ENCODE results near the gene ALAD. TPM values are rescaled to one million over a fixed set of nuclear protein-coding genes. Genes with fewer than 3 reads are reported as not detected.

ALAD gene
- total RNA-seq, 1 donor from 2014 or later: 12.0 TPM

DNA sequence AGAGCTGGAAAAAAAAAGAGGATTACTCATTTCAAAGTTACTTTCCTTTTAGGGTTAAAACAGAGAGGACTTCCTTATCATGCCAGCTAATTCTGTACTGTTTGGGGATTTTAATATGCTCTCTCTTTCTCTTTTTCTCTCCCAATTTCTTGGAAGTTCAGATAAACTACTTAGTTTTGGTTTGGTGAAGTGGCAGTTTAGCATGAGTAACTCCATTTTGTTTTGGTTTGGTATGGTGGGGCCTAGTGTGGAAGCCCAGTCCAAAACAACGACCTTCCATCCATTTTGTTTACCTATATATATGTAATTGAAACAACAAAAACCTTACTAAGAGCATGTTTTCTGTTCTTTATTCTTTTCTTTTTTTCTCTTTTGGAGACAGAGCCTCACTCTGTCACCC is 55.4 kb downstream of the ALAD start:
- DNase-seq: no peak

DNA sequence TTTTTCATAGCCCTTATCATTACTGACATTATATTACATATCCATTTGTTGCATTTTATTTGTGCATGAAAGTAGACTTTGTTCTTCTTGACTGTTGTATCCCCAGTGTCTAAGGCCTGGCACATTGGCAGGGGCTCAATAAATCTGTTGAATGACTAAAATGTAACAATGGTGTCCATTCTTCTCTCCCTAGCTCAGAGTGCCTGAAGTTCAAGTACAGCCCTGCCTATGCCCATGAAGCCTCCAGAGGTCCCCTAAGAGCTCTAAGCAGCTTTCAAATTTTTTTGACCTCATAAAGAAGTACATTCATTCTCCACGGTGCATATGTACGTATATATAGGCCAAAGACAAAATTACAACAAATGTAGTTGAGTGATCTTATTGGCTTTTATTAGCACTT is 55.9 kb downstream of the ALAD start:
- no peak for DNase-seq

DNA sequence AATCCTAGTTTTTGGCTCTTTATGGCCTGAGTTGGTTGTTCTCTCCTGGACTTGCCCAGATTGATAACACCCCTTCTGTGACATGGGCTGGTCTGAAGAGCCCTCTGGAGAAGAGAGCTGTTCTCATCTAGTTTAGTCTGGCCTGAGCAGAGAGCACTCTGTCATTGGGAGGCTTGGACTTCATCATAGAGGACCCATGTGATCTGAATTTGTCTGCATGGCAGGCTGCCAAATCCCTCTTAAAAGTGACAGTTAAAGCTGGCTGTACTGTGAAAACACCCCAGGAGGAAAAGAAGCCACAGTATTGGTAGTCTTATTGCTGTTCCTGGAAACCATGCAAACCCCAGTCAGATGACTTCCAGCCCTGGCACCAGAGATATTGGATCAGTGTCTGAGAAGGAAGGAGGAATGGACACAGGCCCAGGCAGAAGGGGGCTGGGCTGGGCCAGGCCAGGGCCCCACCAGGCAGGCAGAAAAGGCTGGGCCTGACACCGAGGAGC is 57.3 kb downstream of the ALAD start:
- DNase-seq: peak; percentile 84

DNA sequence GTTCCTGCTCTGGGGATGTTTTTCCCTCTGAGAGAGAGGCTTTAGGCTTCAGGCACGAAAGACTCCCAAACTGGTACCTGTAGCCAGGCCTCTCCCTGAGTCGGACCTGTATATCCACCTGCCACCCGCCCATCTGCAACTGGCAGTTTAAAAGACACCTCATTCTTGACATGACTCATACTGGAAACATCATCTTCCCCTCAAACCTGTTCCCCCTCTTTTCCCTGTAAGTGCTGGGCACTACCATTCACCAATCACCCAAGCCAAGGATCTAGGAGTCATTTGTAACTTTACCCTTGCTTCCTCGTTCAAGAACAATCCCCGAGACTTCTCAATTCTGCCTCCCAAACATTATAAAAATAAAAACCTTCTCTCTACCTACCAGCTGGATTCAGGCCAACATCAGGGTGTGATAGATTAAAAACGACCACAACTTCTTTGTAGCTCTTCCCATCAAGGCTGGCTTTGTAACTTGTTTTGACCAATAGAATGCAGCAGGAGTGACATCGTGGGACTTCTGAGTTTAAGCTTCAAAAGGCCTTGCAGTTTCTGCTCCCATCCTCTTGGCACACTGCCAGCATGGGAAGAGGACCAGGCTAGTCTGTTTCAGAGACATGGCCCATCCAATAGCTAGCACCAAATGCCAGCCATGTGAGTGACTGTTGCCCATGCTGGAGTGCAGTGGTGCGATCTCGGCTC is 59.2 kb downstream of the ALAD start:
- DNase-seq: no peak

DNA sequence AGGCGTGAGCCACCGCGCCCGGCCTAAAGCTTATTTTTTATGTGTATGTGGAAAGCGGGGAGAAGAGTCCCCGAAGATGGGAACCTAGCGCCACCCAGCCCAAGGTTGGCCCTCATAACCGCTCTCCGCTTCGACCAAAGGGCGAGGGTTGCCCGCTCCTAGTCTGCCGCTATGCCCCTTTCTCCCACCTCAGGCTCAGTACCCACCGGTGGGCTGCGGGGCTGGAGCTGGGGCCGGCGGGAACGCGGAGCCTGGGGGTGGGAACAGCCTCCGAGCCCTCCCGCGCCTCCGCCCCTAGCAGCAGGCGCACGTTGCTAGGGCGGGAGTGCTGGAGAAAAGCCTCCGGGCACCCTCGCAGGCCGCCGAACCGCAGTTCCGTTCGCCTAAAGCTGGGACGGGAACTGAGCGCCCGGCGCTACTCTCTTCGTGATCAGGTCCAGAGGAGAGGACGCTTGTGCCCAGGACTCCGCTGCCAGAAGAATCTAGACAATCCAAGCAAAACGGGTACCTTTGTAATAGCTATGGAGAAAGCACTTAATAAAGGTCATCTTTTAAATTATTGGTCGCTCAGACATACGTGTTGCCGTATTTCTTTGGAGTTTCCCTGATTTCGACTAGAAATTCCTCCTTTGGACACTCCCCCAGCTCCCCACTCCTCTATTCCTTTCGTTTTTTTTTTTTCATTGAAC is 60.9 kb downstream of the ALAD start, which contains the start of gene WDR31:
Gene WDR31 (minus strand): TSS at position 265 of the 689 bp plus-strand sequence. CDS start 8,253 bp downstream, outside the sequence.
- DNase-seq: peak; percentile 82

DNA sequence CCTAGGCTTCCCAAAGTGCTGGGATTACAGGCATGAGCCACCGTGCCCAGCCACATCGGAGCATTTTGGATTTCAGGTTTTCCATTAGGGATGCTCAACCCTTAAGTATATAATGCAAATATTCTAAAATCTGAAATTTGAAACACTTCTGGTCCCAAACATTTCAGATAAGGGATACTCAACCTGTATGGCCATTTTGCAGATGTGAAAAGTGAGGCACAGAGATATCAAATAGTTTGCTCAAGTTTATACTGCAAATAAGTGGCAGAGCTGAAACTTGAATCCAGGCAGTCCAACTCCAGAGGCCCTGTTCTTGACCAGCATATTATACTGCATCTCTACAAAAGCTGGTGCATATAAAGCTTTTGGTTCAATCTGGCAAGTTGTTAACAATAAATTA is 63.4 kb downstream of the ALAD start:
- DNase-seq: no peak

Other genes starting within 250 kb of the ALAD start
- gene FKBP15, start 180.0 kb downstream of the ALAD start, total RNA-seq: 22.3 TPM
- 7.6 TPM for gene SLC31A1, start 179.7 kb downstream of the ALAD start, total RNA-seq
- 17.0 TPM for gene CDC26, start 125.7 kb downstream of the ALAD start, total RNA-seq
- gene PRPF4, start 125.6 kb downstream of the ALAD start, total RNA-seq: 23.7 TPM
- gene RNF183, start 97.9 kb downstream of the ALAD start, total RNA-seq: not detected
- gene WDR31, start 61.0 kb downstream of the ALAD start, total RNA-seq: 1.7 TPM
- gene BSPRY, start 51.7 kb downstream of the ALAD start, total RNA-seq: not detected
- gene HDHD3, start 24.3 kb downstream of the ALAD start, total RNA-seq: 5.6 TPM
- gene POLE3, start 9.4 kb upstream of the ALAD start, total RNA-seq: 34.2 TPM
- 0.62 TPM for gene C9orf43, start 9.5 kb upstream of the ALAD start, total RNA-seq
- 12.8 TPM for gene RGS3, start 62.4 kb upstream of the ALAD start, total RNA-seq